HG03045 (cell line): ENCODE results near the gene ADGRB3.
"Not testable (repeated sequence)": the region's sequence is repeated elsewhere in the genome, so short reads cannot be mapped to it uniquely, and the experiment has no call there.

Experiments used
- ATAC-seq: cut with Tn5 transposase; IDR thresholded peaks from one replicate; pipeline ENCODE4 v1.9.1; 2021; ENCODE audit warnings: mild to moderate bottlenecking, moderate library complexity; ENCODE audit not compliant: unreplicated experiment

Gene ADGRB3

GRCh38 chr6:68737061-68737460 lies 102.0 kb downstream of the ADGRB3 start:
- ATAC-seq, result no peak

GRCh38 chr6:68738039-68738438 lies 103.0 kb downstream of the ADGRB3 start:
- ATAC-seq, result no peak

GRCh38 chr6:68740828-68741500 lies 105.9 kb downstream of the ADGRB3 start:
- no peak for ATAC-seq

- no peak for ATAC-seq
Measured at GRCh38 chr6:68741501-68742386, 106.7 kb downstream of the ADGRB3 start.

- no peak for ATAC-seq
Measured at GRCh38 chr6:68743099-68743498, 108.0 kb downstream of the ADGRB3 start.

GRCh38 chr6:68744376-68744775 lies 109.3 kb downstream of the ADGRB3 start:
- not testable (repeated sequence) for ATAC-seq

- no peak for ATAC-seq
Measured at GRCh38 chr6:68746376-68746775, 111.3 kb downstream of the ADGRB3 start.

GRCh38 chr6:68747110-68747790 lies 112.2 kb downstream of the ADGRB3 start:
- ATAC-seq, result no peak

- ATAC-seq, result not testable (repeated sequence)
Measured at GRCh38 chr6:68747832-68748231, 112.8 kb downstream of the ADGRB3 start.

GRCh38 chr6:68754681-68755213 lies 119.7 kb downstream of the ADGRB3 start:
- no peak for ATAC-seq

GRCh38 chr6:68756454-68757375 lies 121.6 kb downstream of the ADGRB3 start:
- ATAC-seq, result no peak

- ATAC-seq, result no peak
Measured at GRCh38 chr6:68757821-68758220, 122.7 kb downstream of the ADGRB3 start.

- no peak for ATAC-seq
Measured at GRCh38 chr6:68758559-68758958, 123.5 kb downstream of the ADGRB3 start.

- ATAC-seq, result no peak
Measured at GRCh38 chr6:68760485-68760884, 125.4 kb downstream of the ADGRB3 start.

- ATAC-seq, result no peak
Measured at GRCh38 chr6:68760941-68761676, 126.0 kb downstream of the ADGRB3 start.

- ATAC-seq, result no peak
Measured at GRCh38 chr6:68761985-68762384, 126.9 kb downstream of the ADGRB3 start.

GRCh38 chr6:68771426-68771825 lies 136.3 kb downstream of the ADGRB3 start:
- ATAC-seq, result no peak

GRCh38 chr6:68774843-68775242 lies 139.8 kb downstream of the ADGRB3 start:
- no peak for ATAC-seq

- ATAC-seq, result no peak
Measured at GRCh38 chr6:68776354-68776753, 141.3 kb downstream of the ADGRB3 start.

GRCh38 chr6:68777956-68778355 lies 142.9 kb downstream of the ADGRB3 start:
- ATAC-seq, result no peak
